Hepatocyte (in vitro differentiated cells): ENCODE data around the gene DES. TPM values are rescaled to one million over a fixed set of nuclear protein-coding genes. Genes with fewer than 3 reads are reported as not detected.

Experiments
- DNase-seq: peaks from one replicate; pipeline ENCODE4 v3.0.0-alpha.2; 2016; ENCODE audit warnings: low spot score
- H2AFZ ChIP-seq: fragments of 200-600 bp; sonication (generic); 2 replicates; pipeline ENCODE4 v1.6.0; 2016; ENCODE audit warnings: antibody characterized with exemption, mild to moderate bottlenecking
- H3K27ac ChIP-seq: fragments of 200-600 bp; sonication (generic); 2 replicates; pipeline ENCODE4 v1.5.1; 2016; ENCODE audit warnings: mild to moderate bottlenecking
- H3K27me3 ChIP-seq: fragments of 200-600 bp; sonication (generic); 2 replicates; pipeline ENCODE4 v1.6.1; 2016
- H3K36me3 ChIP-seq: fragments of 200-600 bp; sonication (generic); replicated peaks from 2 replicates; pipeline ENCODE4 v1.5.1; 2016; ENCODE audit warnings: low read depth; ENCODE audit not compliant: insufficient read depth
- H3K4me1 ChIP-seq: fragments of 200-600 bp; sonication (generic); 2 replicates; pipeline ENCODE4 v1.5.1; 2016; ENCODE audit warnings: mild to moderate bottlenecking, moderate library complexity; ENCODE audit not compliant: insufficient read depth
- H3K4me2 ChIP-seq: fragments of 200-600 bp; sonication (generic); 2 replicates; pipeline ENCODE4 v1.6.0; 2016
- H3K4me3 ChIP-seq: fragments of 200-600 bp; sonication (generic); 2 replicates; pipeline ENCODE4 v1.5.1; 2016; ENCODE audit warnings: mild to moderate bottlenecking
- H3K79me2 ChIP-seq: fragments of 200-600 bp; sonication (generic); 2 replicates; pipeline ENCODE4 v1.6.0; 2017; ENCODE audit warnings: mild to moderate bottlenecking
- H3K9me2 ChIP-seq: fragments of 200-600 bp; sonication (generic); replicated peaks from 2 replicates; pipeline ENCODE4 v1.6.0; 2017; ENCODE audit warnings: mild to moderate bottlenecking; ENCODE audit not compliant: insufficient read depth
- H3K9me3 ChIP-seq: fragments of 200-600 bp; sonication (generic); 2 replicates; pipeline ENCODE4 v1.5.1; 2016; ENCODE audit warnings: low read depth, mild to moderate bottlenecking
- H4K20me1 ChIP-seq: fragments of 200-600 bp; sonication (generic); 2 replicates; pipeline ENCODE4 v1.6.0; 2016; ENCODE audit warnings: mild to moderate bottlenecking; ENCODE audit not compliant: insufficient read depth, poor library complexity, severe bottlenecking
- EZH2 ChIP-seq: fragments of 200-600 bp; sonication (generic); IDR thresholded peaks from 2 replicates; pipeline ENCODE4 v1.6.1; 2016; ENCODE audit warnings: antibody characterized with exemption, mild to moderate bottlenecking, borderline replicate concordance
- EZH2phosphoT487 ChIP-seq: fragments of 200-600 bp; sonication (generic); IDR thresholded peaks from one replicate; pipeline ENCODE4 v1.6.1; 2018; ENCODE audit warnings: antibody characterized with exemption, mild to moderate bottlenecking, low read depth, moderate library complexity; ENCODE audit not compliant: unreplicated experiment, severe bottlenecking
- WGBS: methylation state at CpG from one replicate; pipeline ENCODE4 v1.1.6; 2016; ENCODE audit warnings: low lambda C conversion rate; ENCODE audit errors: missing lambda C conversion rate; 5-methylcytosine and 5-hydroxymethylcytosine counted together
- polyA plus RNA-seq: library from polyadenylated mRNA; unstranded; fragments of >200 nt; fragmentation: Nextera tagmentation; extraction: Ambion mirVana; gene quantifications from 2 replicates; pipeline ENCODE4 v1.2.1, GENCODE V29; 2016
- total RNA-seq: library from RNA; depleted of rRNA; stranded (reverse); fragments of >200 nt; gene quantifications from 2 replicates; pipeline ENCODE4 v1.2.3, GENCODE V29; 2014
- TF ChIP-seq, protein P1 (sequence below): fragments of 200-600 bp; sonication (generic); IDR thresholded peaks from 2 replicates; pipeline ENCODE4 v1.5.1; 2016; ENCODE audit warnings: antibody characterized with exemption, mild to moderate bottlenecking; ENCODE audit not compliant: poor library complexity

Gene DES
- total and polyA plus RNA-seq, 2 experiments from 2014 or later, result 60.9 to 103 TPM

DNA sequence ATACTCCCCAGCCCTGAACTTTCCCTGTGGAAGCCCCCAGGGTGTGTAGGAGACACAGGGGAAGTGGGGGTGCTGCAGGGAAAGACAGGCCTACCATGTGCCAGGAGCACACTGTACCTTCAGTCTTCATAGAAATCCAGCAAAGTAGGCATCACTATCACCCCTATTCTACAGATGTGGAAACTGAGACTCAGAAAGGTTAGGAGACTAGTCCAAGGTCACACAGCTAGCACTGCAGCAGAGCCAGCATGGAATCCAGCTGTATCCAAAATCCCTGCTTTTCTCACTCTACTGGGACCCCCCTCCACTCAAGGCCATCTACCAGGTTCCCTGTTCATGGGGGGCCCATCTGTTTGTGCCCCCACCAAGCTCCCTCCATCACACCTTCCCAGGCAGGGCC is 37.3 kb upstream of the DES start:
- Histone ChIP-seq H3K4me2 (no peak overlapping the region), H3K36me3 (no peaks in the 10 kb centered on the region), H3K4me1 (peaks cover under 1% of the 10 kb centered on the region), H3K9me3 (no peaks in the 10 kb centered on the region), H3K4me3 (no peak overlapping the region), H2AFZ (no peak overlapping the region), H3K27ac (no peak overlapping the region), H3K79me2 (no peaks in the 10 kb centered on the region), H3K9me2 (no peaks in the 10 kb centered on the region), H4K20me1 (no peaks in the 10 kb centered on the region), H3K27me3 (no peaks in the 10 kb centered on the region)
- DNase-seq, result no peak
- no peak for TF ChIP-seq EZH2
- TF ChIP-seq EZH2phosphoT487, result no peak
- TF ChIP-seq, protein P1, sequence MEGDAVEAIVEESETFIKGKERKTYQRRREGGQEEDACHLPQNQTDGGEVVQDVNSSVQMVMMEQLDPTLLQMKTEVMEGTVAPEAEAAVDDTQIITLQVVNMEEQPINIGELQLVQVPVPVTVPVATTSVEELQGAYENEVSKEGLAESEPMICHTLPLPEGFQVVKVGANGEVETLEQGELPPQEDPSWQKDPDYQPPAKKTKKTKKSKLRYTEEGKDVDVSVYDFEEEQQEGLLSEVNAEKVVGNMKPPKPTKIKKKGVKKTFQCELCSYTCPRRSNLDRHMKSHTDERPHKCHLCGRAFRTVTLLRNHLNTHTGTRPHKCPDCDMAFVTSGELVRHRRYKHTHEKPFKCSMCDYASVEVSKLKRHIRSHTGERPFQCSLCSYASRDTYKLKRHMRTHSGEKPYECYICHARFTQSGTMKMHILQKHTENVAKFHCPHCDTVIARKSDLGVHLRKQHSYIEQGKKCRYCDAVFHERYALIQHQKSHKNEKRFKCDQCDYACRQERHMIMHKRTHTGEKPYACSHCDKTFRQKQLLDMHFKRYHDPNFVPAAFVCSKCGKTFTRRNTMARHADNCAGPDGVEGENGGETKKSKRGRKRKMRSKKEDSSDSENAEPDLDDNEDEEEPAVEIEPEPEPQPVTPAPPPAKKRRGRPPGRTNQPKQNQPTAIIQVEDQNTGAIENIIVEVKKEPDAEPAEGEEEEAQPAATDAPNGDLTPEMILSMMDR, result no peak

GRCh38 chr2:219381448-219381847 is 36.7 kb upstream of the DES start:
- DNase-seq, result no peak
- peaks cover under 1% of the 10 kb centered on the region for H4K20me1 ChIP-seq
- no peak overlapping the region for H3K4me2 ChIP-seq

GRCh38 chr2:219384083-219384713 is 34.0 kb upstream of the DES start:
- no peak for TF ChIP-seq EZH2phosphoT487
- TF ChIP-seq, protein P1, result no peak
- TF ChIP-seq EZH2, result no peak
- Histone ChIP-seq H2AFZ (no peak overlapping the region), H3K27ac (no peak overlapping the region), H3K9me3 (no peaks in the 10 kb centered on the region), H3K4me2 (no peak overlapping the region), H4K20me1 (peaks cover 2% of the 10 kb centered on the region), H3K36me3 (no peaks in the 10 kb centered on the region), H3K9me2 (no peaks in the 10 kb centered on the region), H3K4me1 (peaks cover 13% of the 10 kb centered on the region), H3K4me3 (no peak overlapping the region), H3K27me3 (no peaks in the 10 kb centered on the region), H3K79me2 (peaks cover 7% of the 10 kb centered on the region)
- WGBS, result 88% methylated on average over 15 of the region's 15 CpGs
- no peak for DNase-seq

More at GRCh38 chr2:219381448-219381847, 36.7 kb upstream of the DES start:
- Histone ChIP-seq H3K27me3 (no peaks in the 10 kb centered on the region), H3K4me3 (no peak overlapping the region), H3K4me1 (peaks cover 6% of the 10 kb centered on the region), H3K9me3 (no peaks in the 10 kb centered on the region), H3K79me2 (peaks cover 5% of the 10 kb centered on the region), H3K9me2 (no peaks in the 10 kb centered on the region), H3K36me3 (no peaks in the 10 kb centered on the region), H2AFZ (no peak overlapping the region), H3K27ac (no peak overlapping the region)
- TF ChIP-seq EZH2phosphoT487, result no peak
- TF ChIP-seq, protein P1, result no peak
- TF ChIP-seq EZH2, result no peak
- WGBS, result 78% methylated on average over 9 of the region's 9 CpGs
